ENCODE measurements around the gene ZRSR2.
A peak's percentile ranks its signal among the peaks of the same experiment; 100 is the strongest.

Gene ZRSR2

DNA sequence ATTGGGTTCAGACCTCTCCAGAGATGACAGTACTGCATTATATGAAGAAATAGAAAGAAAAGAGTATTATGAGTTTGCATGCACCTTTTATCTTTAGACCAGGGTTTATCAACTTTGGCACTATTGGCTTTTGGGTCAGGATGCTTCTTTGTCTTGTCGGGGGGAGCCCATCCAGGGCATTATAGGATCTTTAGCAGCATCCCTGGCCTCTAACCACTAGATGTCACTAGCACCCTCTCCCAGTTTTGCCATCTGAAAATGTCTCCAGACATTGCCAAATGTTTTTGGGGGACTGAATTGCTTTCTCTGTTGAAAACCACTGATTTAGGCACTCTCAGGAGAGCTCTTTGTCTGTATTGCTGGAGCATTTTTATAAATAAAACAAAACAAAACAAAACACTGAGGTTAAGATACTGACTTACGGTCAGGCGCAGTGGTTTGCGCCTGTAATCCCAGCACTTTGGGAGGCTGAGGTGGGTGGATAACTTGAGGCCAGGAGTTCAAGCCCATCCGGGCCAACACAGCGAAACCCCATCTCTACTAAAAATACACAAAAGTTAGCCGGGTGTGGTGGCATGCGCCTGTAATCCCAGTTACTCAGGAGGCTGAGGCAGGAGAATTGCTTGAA lies 28.6 kb upstream of the ZRSR2 start:
- TF ChIP-seq, protein P1, sequence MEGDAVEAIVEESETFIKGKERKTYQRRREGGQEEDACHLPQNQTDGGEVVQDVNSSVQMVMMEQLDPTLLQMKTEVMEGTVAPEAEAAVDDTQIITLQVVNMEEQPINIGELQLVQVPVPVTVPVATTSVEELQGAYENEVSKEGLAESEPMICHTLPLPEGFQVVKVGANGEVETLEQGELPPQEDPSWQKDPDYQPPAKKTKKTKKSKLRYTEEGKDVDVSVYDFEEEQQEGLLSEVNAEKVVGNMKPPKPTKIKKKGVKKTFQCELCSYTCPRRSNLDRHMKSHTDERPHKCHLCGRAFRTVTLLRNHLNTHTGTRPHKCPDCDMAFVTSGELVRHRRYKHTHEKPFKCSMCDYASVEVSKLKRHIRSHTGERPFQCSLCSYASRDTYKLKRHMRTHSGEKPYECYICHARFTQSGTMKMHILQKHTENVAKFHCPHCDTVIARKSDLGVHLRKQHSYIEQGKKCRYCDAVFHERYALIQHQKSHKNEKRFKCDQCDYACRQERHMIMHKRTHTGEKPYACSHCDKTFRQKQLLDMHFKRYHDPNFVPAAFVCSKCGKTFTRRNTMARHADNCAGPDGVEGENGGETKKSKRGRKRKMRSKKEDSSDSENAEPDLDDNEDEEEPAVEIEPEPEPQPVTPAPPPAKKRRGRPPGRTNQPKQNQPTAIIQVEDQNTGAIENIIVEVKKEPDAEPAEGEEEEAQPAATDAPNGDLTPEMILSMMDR (IDR thresholded peaks at IDR 0.05; ENCODE audit: control extremely low read depth, extremely low read depth, low read depth, missing control alignments): peak; percentile 46
- POLR2A ChIA-PET: no interaction called here
- DNase-seq (ENCODE audit: extremely low spot score): peak; percentile 45
- CTCF ChIA-PET: no interaction called here

DNA sequence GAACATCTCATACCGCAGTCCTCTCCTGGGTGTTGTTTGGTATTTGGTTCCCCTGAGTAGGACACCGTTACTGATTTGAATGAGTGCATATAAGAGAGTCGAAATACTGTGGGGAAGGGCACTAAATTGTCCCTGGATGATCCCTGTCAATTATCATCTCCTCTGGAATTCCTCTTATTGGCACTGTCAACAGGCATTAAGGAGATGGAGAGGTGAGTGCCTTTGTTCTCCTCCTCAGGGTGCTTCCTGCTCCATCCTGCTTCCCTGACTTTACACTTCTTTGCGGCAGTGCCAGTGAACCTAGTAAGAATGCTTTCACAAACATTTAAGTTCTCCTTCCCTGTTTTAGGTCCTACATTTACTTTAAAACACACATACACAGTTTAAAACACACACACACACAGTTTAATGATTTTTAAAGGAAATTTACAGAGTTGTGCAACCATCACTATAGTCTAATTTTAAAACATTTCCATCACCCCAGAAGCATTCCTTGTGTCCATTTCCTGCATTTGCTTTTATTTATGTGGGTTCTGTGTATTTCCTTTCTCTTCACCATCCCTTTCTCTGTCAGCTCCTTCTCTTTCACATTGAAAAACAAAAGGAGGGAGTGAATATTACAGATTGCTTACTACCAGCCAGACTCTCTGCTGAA lies 20.9 kb upstream of the ZRSR2 start:
- POLR2A ChIA-PET: no interaction called here
- no peak for DNase-seq (ENCODE audit: extremely low spot score)
- TF ChIP-seq, protein P1 (IDR thresholded peaks at IDR 0.05; ENCODE audit: control extremely low read depth, extremely low read depth, low read depth, missing control alignments): no peak
- CTCF ChIA-PET: no interaction called here

DNA sequence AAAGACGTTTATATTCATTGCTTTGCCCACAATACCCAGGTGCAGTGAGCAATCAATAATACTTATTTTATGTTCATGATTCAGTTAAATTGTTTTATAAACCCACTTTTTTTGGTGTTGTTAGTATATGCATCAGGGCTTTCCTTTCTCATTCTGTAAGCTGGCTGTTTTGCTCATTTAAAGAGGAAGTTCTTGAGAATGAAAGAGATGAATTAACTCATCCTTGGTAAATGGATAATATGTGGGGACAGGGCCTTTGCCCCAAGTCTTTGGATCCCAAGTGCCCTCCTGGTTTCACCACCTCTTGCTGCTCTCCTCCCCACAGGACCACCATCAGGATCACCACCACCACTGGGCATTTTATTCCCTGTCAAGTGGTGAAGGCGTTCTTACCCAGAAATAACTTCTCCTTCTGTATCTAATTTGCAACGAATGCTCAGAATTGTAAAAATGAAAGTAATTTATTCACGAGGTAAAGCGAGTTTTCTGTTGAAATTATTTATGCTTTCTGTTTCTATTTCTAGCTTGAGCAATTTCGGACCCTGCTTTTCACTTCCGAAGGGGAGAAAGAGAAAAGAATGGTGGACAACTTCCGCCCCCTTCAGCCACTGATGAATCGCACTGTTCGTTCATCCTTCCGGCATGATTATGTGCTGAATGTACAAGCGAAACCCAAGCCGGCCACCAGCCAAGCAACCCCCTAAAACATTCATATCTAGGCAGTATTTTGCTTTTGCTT lies 8.2 kb upstream of the ZRSR2 start:
- TF ChIP-seq, protein P1 (IDR thresholded peaks at IDR 0.05; ENCODE audit: control extremely low read depth, extremely low read depth, low read depth, missing control alignments): peak; percentile 4
- ChIA-PET POLR2A (no interaction called here), CTCF (interaction anchor here (1.0 to 1.2 kb wide), 2 partner anchors 9 to 33 kb away, joined by 3 to 5 read pairs; partner anchors contain the start of gene ZRSR2)
- peak; percentile 58 for DNase-seq (ENCODE audit: extremely low spot score)

DNA sequence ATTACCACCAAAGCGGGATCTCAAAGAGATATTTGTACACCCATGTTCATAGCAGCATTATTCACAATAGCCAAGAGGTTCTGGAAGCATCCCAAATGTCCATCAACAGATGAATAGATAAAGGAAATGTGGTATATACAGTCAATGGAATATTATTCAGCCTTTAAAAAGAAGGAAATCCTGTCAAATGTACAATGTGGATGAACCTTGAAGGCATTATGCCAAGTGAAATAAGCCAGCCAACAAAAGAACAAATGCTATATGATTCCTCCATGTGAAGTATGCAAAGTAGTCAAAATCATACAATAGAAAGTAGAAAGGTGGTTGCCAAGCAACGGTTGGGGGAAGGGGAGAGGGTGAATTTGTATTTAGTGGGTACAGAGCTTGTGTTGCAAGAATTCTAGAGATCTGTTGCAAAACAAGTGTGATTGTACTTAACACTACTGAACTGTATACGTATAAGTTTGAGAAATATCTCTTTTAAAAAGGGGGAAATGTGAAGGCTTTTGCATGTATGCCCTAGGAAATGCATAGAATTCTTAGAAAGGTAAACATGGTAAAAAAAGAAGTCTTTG lies 5.0 kb upstream of the ZRSR2 start:
- DNase-seq (ENCODE audit: extremely low spot score): no peak
- CTCF ChIA-PET: no interaction called here
- TF ChIP-seq, protein P1 (IDR thresholded peaks at IDR 0.05; ENCODE audit: control extremely low read depth, extremely low read depth, low read depth, missing control alignments): no peak
- POLR2A ChIA-PET: no interaction called here

DNA sequence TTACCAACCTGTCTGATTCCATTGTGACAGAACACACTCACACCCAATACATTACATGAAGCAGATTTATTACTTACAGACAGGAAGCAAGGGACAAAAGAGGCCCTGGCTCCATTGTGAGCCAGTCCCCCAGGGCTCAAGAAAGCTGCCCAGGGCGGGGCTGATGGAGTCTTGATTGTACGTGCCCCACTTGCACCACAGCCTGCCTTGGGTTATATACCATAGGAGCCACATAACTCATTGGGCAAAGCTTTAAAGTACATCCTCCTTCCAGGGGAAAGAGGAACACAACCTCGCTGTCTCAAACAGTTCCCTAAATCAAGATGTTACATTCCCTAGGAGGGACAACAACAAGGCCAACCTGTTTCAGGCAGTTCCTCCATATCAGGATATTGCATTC lies 3.4 kb upstream of the ZRSR2 start:
- TF ChIP-seq, protein P1 (IDR thresholded peaks at IDR 0.05; ENCODE audit: control extremely low read depth, extremely low read depth, low read depth, missing control alignments): no peak
- ChIA-PET CTCF (no interaction called here), POLR2A (no interaction called here)
- DNase-seq (ENCODE audit: extremely low spot score): no peak

DNA sequence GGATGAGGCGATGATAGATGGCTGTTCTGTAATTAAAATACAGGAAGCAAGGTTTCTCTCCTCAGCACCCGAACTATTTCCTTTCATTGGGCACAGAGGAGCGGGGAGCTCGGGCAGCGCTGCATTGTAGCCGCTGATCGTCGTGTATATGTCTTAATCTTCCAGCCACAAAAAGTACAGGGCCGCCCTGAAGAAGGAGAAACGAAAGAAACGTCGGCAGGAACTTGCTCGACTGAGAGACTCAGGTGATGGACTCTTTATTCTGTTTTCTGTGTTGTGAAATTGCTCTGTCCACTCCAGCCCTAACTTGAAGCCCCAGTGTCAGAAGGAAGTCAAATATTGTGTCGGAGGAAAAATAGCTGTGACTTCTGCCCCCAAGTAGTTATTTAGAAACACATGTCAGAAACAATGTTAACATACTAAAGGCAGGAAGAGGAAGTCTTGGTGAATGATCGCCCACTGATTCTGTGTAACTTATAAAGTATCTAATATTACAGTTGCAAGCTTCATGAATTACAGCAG lies 546 bp downstream of the ZRSR2 start:
- CTCF ChIA-PET: interaction anchor here (1.0 to 1.7 kb wide), 2 partner anchors 8 to 26 kb away, joined by 3 to 5 read pairs; no protein-coding TSS in a partner anchor
- POLR2A ChIA-PET: no interaction called here
- TF ChIP-seq, protein P1 (IDR thresholded peaks at IDR 0.05; ENCODE audit: control extremely low read depth, extremely low read depth, low read depth, missing control alignments): no peak
- DNase-seq (ENCODE audit: extremely low spot score): no peak

Measured in GM10248 (cell line).